ENCODE measurements around the gene CKAP4. TPM values are rescaled to one million over a fixed set of nuclear protein-coding genes. Genes with fewer than 3 reads are reported as not detected.

The CKAP4 gene, protein sequence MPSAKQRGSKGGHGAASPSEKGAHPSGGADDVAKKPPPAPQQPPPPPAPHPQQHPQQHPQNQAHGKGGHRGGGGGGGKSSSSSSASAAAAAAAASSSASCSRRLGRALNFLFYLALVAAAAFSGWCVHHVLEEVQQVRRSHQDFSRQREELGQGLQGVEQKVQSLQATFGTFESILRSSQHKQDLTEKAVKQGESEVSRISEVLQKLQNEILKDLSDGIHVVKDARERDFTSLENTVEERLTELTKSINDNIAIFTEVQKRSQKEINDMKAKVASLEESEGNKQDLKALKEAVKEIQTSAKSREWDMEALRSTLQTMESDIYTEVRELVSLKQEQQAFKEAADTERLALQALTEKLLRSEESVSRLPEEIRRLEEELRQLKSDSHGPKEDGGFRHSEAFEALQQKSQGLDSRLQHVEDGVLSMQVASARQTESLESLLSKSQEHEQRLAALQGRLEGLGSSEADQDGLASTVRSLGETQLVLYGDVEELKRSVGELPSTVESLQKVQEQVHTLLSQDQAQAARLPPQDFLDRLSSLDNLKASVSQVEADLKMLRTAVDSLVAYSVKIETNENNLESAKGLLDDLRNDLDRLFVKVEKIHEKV
- 230 and 243 TPM in 2 replicates for total RNA-seq

DNA sequence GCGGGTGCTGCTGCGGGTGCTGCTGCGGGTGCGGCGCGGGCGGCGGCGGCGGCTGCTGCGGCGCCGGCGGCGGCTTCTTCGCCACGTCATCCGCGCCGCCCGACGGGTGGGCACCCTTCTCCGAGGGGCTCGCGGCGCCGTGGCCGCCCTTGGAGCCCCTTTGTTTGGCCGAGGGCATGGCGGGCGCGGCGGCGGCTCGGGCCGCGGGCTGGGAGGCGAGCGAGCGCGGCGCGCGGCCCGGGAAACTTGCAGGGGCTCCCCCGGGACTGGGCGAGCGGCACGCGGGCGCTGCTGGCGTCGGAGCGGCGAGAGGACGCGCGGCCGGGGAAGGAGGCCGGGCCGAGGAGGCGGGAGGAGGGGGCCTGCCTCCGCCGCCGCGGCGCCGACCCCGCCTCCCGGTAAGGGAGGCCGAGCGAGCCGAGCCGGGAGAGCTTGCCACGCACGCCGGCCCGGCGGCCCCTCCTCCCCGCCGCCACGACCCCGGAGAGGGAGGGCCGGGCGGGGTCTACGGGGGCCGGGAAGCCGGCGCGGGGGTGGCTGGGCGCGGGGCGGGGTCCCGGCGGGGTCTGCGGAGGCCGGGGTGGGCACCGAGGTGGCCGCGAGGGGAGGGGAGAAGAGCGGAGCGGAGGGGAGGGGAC is at the start of gene CKAP4:
Gene CKAP4 (minus strand): TSS at position 347 of the 638 bp plus-strand sequence. CDS start 169 bp downstream, at position 178.

Small RNAs within 50 kb of the gene (small RNA-seq; reads per million reads assigned to genes)
- not detected for gene RNU7-94P

Other genes with a start within 250 kb of the CKAP4 start
- 30.6 and 43.0 TPM in 2 replicates for gene NUAK1, start 109.1 kb downstream of the CKAP4 start, total RNA-seq
- gene TCP11L2, start 54.7 kb upstream of the CKAP4 start, total RNA-seq, result 27.2 and 27.3 TPM in 2 replicates
- 18.4 and 22.7 TPM in 2 replicates for gene POLR3B, start 109.7 kb upstream of the CKAP4 start, total RNA-seq

Measured in thoracic aorta endothelial cell (primary cell).